NCI-H69 (cell line): ENCODE measurements around the gene SAXO1.

ENCODE experiments used
- DNase-seq: peaks from one replicate; lab custom pipeline; 2025; lab: John Stamatoyannopoulos, UW

SAXO1 gene

GRCh38 chr9:18970393-18970792 lies 62.6 kb downstream of the SAXO1 start:
- no peak for DNase-seq

- DNase-seq, result no peak
Observed at GRCh38 chr9:18969128-18969527, 63.9 kb downstream of the SAXO1 start.

GRCh38 chr9:18955626-18956025 lies 77.4 kb downstream of the SAXO1 start:
- no peak for DNase-seq

- DNase-seq, result no peak
Observed at GRCh38 chr9:18951936-18952335, 81.1 kb downstream of the SAXO1 start.

GRCh38 chr9:18947892-18948339 lies 85.1 kb downstream of the SAXO1 start:
- peak; percentile 92 for DNase-seq

- DNase-seq, result no peak
Observed at GRCh38 chr9:18942801-18943200, 90.2 kb downstream of the SAXO1 start.

GRCh38 chr9:18941060-18941740 lies 91.8 kb downstream of the SAXO1 start:
- DNase-seq, result no peak

- DNase-seq, result no peak
Observed at GRCh38 chr9:18939943-18940342, 93.1 kb downstream of the SAXO1 start.

GRCh38 chr9:18936094-18936871 lies 96.7 kb downstream of the SAXO1 start:
- DNase-seq, result no peak

GRCh38 chr9:18935541-18935940 lies 97.5 kb downstream of the SAXO1 start:
- no peak for DNase-seq

GRCh38 chr9:18930611-18931010 lies 102.4 kb downstream of the SAXO1 start:
- peak; percentile 18 for DNase-seq

GRCh38 chr9:18928711-18929110 lies 104.3 kb downstream of the SAXO1 start:
- no peak for DNase-seq

- DNase-seq, result no peak
Observed at GRCh38 chr9:18926513-18926912, 106.5 kb downstream of the SAXO1 start.

- DNase-seq, result no peak
Observed at GRCh38 chr9:18925880-18926279, 107.1 kb downstream of the SAXO1 start.

GRCh38 chr9:18923671-18924430 lies 109.2 kb downstream of the SAXO1 start:
- no peak for DNase-seq

GRCh38 chr9:18923167-18923566 lies 109.8 kb downstream of the SAXO1 start:
- peak; percentile 65 for DNase-seq

GRCh38 chr9:18922161-18922885 lies 110.7 kb downstream of the SAXO1 start:
- peak; percentile 36 for DNase-seq

GRCh38 chr9:18921366-18922075 lies 111.5 kb downstream of the SAXO1 start:
- no peak for DNase-seq

- DNase-seq, result no peak
Observed at GRCh38 chr9:18920141-18921084, 112.6 kb downstream of the SAXO1 start.

- DNase-seq, result no peak
Observed at GRCh38 chr9:18911714-18912342, 121.2 kb downstream of the SAXO1 start.
